Activated CD8-positive, alpha-beta memory T cell treated with anti-CD3 and anti-CD28 coated beads, Interleukin-2, amount 50 U/mL, for 1 hour (primary cell): ENCODE data around the gene LY6G6C.

Source experiments
- DNase-seq: peaks from one replicate; pipeline ENCODE4 v3.0.0-alpha.2; 2020; ENCODE audit errors: extremely low read depth

LY6G6C gene

DNA sequence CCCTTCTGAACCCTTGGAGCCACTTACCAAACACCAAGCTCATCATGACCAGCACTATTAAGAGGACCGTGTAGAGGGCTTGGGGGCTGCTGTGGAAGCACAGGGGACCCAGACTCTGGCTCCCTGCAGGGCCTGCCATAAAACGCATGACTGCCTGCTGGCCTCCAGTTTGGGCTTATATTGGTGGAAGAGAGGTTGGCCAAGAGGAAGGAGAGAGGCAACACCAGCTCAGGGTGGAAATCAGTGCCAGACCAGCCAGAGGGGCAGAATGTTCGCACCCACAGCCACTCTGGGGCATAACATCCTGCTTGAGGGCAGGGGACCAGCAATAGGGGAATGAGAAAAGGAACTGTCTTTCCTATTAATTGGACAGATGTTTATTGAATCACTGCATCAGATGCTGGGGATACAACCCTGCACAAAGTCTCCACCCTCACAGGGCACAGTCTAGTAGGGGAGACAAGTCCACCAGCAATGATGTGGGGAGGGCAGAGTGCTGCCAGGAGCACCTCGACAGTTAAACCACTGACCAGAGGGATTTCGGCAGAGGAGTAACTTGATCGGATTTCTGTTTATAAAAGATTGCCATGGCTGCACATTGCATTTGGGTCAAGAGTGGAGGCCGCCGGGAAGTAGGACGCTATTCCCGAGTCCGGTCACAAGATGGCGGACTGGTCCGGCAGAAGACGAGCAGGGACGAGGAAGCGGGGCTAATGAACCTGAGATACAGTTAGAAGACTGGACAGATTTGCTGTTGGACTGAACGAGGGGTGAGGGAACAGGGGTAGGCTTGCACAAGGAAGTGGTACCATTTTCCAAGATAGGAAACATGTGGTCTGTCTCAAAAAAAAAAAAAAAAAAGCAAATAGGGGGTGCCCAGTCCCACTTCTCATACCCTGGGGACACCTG, 41.1 kb downstream of the LY6G6C start, which contains the start of gene LY6G5C:
Gene LY6G5C (minus strand): TSS at position 842 of the 909 bp plus-strand sequence. CDS start 694 bp downstream, at position 148.
- DNase-seq = no peak

GRCh38 chr6:31677955-31678354, 43.6 kb downstream of the LY6G6C start:
- DNase-seq = no peak

GRCh38 chr6:31676904-31677303, 44.6 kb downstream of the LY6G6C start:
- DNase-seq = no peak

- no peak for DNase-seq
Measured at GRCh38 chr6:31676322-31676903, 45.1 kb downstream of the LY6G6C start.

GRCh38 chr6:31669676-31670075, 51.9 kb downstream of the LY6G6C start, which contains the start of gene LY6G5B:
Gene LY6G5B (plus strand): TSS chr6:31669976. CDS start chr6:31670951, 975 bp downstream.
- DNase-seq = no peak
